HG03442 (cell line): ENCODE results near the gene RIT1.

Source experiments
- ATAC-seq: cut with Tn5 transposase; IDR thresholded peaks from one replicate; pipeline ENCODE4 v1.9.1; 2021; ENCODE audit warnings: mild to moderate bottlenecking, moderate library complexity; ENCODE audit not compliant: unreplicated experiment

RIT1 gene

GRCh38 chr1:155911156-155912055, at the start of gene RIT1:
TSS of gene RIT1 (minus strand) at chr1:155911349. CDS start at chr1:155910761, 588 bp downstream.
- ATAC-seq = peak; percentile 70

GRCh38 chr1:155960081-155960745, 49.1 kb upstream of the RIT1 start:
- ATAC-seq = no peak

- no peak for ATAC-seq
Observed at GRCh38 chr1:155957411-155957915, 46.3 kb upstream of the RIT1 start.

- ATAC-seq = no peak
Observed at GRCh38 chr1:155954645-155955044, 43.5 kb upstream of the RIT1 start.

- ATAC-seq = no peak
Observed at GRCh38 chr1:155952505-155952890, 41.3 kb upstream of the RIT1 start.

GRCh38 chr1:155951753-155952504, 40.8 kb upstream of the RIT1 start:
- no peak for ATAC-seq

GRCh38 chr1:155950829-155951228, 39.7 kb upstream of the RIT1 start:
- no peak for ATAC-seq

GRCh38 chr1:155947741-155948140, 36.6 kb upstream of the RIT1 start:
- ATAC-seq = no peak

- no peak for ATAC-seq
Observed at GRCh38 chr1:155947292-155947691, 36.1 kb upstream of the RIT1 start.

GRCh38 chr1:155946633-155947219, 35.6 kb upstream of the RIT1 start:
- ATAC-seq = no peak

GRCh38 chr1:155944444-155944799, 33.3 kb upstream of the RIT1 start:
- no peak for ATAC-seq

- ATAC-seq = no peak
Observed at GRCh38 chr1:155942578-155943141, 31.5 kb upstream of the RIT1 start.

GRCh38 chr1:155941845-155942531, 30.8 kb upstream of the RIT1 start:
- no peak for ATAC-seq

GRCh38 chr1:155940993-155941844, 30.1 kb upstream of the RIT1 start, which contains the start of gene RXFP4:
TSS of gene RXFP4 (plus strand) at chr1:155941638. CDS start at chr1:155941710, 72 bp downstream.
- no peak for ATAC-seq

GRCh38 chr1:155940482-155940992, 29.4 kb upstream of the RIT1 start:
- ATAC-seq = no peak

GRCh38 chr1:155938220-155938627, 27.1 kb upstream of the RIT1 start:
- no peak for ATAC-seq

- no peak for ATAC-seq
Observed at GRCh38 chr1:155934936-155935590, 23.9 kb upstream of the RIT1 start.
